Skeletal muscle satellite cell (primary cell): ENCODE results near the gene NT5C. TPM values are rescaled to one million over a fixed set of nuclear protein-coding genes. Genes with fewer than 3 reads are reported as not detected.
"Not testable (repeated sequence)": the region's sequence is repeated elsewhere in the genome, so short reads cannot be mapped to it uniquely, and the experiment has no call there.

ENCODE experiments used
- H3K27me3 ChIP-seq: 2 replicates; pipeline ENCODE4 v1.7.0; 2013; ENCODE audit warnings: low read length; ENCODE audit not compliant: control insufficient read depth, insufficient read depth
- H3K36me3 ChIP-seq: 2 replicates; pipeline ENCODE4 v1.7.0; 2013; ENCODE audit warnings: mild to moderate bottlenecking, control low read depth, low read length; ENCODE audit not compliant: insufficient read depth
- H3K4me1 ChIP-seq: 2 replicates; pipeline ENCODE4 v1.7.0; 2013; ENCODE audit warnings: low read length; ENCODE audit not compliant: control insufficient read depth, insufficient read depth
- H3K4me2 ChIP-seq: 2 replicates; pipeline ENCODE4 v1.7.0; 2013; ENCODE audit warnings: mild to moderate bottlenecking, low read length
- H3K4me3 ChIP-seq: 2 replicates; pipeline ENCODE4 v1.7.0; 2013; ENCODE audit warnings: low read length
- H3K9ac ChIP-seq: 2 replicates; pipeline ENCODE4 v1.7.0; 2013; ENCODE audit warnings: mild to moderate bottlenecking, low read depth, low read length, moderate library complexity
- H3K9me3 ChIP-seq: replicated peaks from 2 replicates; pipeline ENCODE4 v1.7.0; 2013; ENCODE audit warnings: mild to moderate bottlenecking, control low read depth, low read length
- total RNA-seq: library from RNA; depleted of rRNA; stranded (reverse); fragments of >200 nt; gene quantifications from 2 replicates; pipeline ENCODE4 v1.2.3, GENCODE V29; 2012; rRNA removed

The NT5C gene
- total RNA-seq, result 56.5 and 75.1 TPM in 2 replicates

DNA sequence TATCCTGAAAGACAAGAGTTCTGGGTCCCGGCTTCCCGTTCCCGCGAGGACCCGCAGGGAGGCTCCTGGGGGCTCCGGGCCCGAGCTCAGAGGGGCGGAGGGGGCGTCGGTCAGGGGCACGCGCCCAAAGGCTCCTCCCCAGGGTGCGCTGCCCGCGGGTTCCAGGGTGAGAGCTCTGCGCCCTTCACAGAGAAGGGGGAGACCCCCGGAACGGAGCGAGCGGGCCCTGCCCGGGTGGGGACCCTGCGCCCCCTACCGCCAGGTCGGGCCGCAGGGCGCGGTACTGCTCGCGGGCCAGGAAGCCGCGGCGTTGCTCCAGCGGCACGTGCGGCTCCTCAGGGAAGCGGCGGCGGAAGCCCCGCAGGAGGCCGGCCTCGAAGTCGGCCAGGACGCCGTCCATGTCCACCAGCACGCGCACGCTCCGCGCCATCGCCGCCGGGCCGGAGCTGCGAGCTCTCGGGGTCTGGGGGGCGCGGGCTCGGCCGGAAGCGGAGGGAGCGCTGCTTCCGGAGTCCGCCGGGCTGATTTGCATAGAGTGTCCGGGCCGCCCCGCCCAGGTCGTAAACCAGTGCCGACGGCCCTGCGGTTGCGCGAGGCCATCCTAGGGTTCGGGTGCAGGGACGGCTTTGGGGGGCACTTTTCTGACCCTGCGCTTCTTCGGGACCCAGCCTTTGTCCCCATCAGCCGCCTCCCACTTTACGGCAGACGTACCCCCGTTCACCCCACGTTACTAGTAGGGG, at the start of gene NT5C:
NT5C (minus strand) TSS at position 465 of the 740 bp plus-strand sequence; CDS start at position 430, 35 bp downstream.
- peaks cover 29% of the 10 kb centered on the region for H3K36me3 ChIP-seq
- H3K9ac ChIP-seq, result peak within 1 kb of the TSS; percentile 95
- peak within 1 kb of the TSS; percentile 94 for H3K4me3 ChIP-seq
- no peaks in the 10 kb centered on the region for H3K9me3 ChIP-seq
- peaks cover 5% of the 10 kb centered on the region for H3K4me1 ChIP-seq
- peak within 1 kb of the TSS; percentile 99 for H3K4me2 ChIP-seq
- H3K27me3 ChIP-seq, result no peaks in the 10 kb centered on the region

DNA sequence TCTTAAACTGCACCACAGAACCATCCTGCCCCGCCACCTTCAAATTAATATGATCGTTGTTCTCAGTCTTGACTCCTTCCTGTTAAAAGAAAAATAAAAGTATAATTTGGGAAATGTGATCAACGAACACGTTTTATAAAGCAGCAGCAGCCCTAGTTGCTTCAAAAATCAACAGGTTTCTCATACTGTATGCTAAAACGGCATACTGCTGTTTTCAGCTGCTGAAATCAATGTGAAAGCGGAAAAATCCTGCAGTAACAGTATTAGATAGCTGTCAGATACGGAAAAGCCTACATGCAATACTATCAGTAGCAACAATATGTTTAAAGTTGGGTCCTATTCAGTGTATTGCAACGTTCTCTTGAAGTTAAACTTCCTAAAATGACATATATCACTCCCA, 49.6 kb upstream of the NT5C start:
- Histone ChIP-seq H3K27me3 (no peaks in the 10 kb centered on the region), H3K4me3 (peak overlapping the region; percentile 98)

DNA sequence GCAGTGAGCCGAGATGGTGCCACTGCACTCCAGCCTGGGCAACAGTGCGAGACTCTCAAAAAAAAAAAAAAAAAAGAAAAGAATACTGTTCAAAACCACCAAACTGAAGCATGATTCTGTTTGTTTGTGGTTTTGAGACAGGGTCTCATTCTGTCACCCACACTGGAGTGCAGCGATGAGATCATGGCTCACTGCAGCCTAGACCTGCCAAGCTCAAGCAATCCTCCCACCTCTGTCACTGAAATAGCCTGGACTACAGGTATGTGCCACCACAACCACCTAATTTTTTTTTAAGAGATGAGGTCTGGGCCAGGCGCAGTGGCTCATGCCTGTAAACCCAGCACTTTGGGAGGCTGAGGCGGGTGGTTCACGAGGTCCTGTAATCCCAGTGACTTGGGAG, 46.9 kb upstream of the NT5C start:
- Histone ChIP-seq H3K9me3 (no peaks in the 10 kb centered on the region), H3K27me3 (no peaks in the 10 kb centered on the region), H3K4me3 (no peak overlapping the region), H3K4me1 (peaks cover 6% of the 10 kb centered on the region), H3K36me3 (peaks cover 34% of the 10 kb centered on the region), H3K9ac (no peak overlapping the region), H3K4me2 (no peak overlapping the region)

More for the DNA sequence above, 49.6 kb upstream of the NT5C start:
- H3K4me2 ChIP-seq, result peak overlapping the region; percentile 94
- H3K36me3 ChIP-seq, result peaks cover 22% of the 10 kb centered on the region
- H3K9ac ChIP-seq, result peak overlapping the region; percentile 100
- no peaks in the 10 kb centered on the region for H3K9me3 ChIP-seq
- H3K4me1 ChIP-seq, result peaks cover 6% of the 10 kb centered on the region

DNA sequence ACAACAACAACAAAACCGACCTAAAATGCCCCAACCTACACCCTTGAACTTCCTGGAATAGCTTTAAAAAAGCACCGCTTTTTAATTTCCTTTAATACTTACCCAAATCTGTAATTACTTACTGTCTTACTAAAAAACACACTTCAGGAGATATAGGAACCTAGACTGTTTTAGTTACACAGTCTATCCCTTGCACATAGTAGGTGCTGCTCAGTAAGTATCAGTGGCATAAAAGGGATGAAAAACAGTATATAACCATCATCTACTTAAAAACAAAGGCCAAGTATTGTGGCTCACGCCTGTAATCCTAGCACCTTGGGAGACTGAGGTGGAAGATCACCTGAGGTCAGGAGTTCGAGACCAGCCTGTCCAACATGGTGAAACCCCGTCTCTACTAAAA, 45.1 kb upstream of the NT5C start:
- no peak overlapping the region for H3K4me3 ChIP-seq
- H3K36me3 ChIP-seq, result peaks cover 48% of the 10 kb centered on the region
- H3K27me3 ChIP-seq, result no peaks in the 10 kb centered on the region
- H3K4me1 ChIP-seq, result peaks cover 2% of the 10 kb centered on the region
- H3K9ac ChIP-seq, result no peak overlapping the region
- H3K4me2 ChIP-seq, result no peak overlapping the region
- no peaks in the 10 kb centered on the region for H3K9me3 ChIP-seq

DNA sequence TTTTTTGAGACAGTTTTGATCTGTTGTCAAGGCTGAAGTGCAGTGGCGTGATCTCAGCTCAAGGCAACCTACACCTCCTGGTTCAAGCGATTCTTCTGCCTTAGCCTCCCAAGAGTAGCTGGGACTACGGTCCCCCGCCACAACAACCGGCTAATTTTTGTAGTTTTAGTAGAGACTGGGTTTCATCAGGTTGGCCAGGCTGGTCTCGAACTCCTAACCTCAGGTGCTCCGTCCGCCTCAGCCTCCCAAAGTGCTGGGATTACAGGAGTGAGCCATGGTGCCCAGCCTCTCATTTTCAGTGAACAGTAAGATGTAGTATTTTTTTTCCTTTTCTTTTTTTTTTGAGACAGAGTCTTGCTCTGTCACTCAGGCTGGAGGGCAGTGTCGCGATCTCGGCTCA, 43.5 kb upstream of the NT5C start:
- no peak overlapping the region for H3K4me3 ChIP-seq
- no peaks in the 10 kb centered on the region for H3K27me3 ChIP-seq
- H3K9me3 ChIP-seq, result no peaks in the 10 kb centered on the region
- H3K4me1 ChIP-seq, result peaks cover 2% of the 10 kb centered on the region
- peaks cover 53% of the 10 kb centered on the region for H3K36me3 ChIP-seq
- H3K4me2 ChIP-seq, result no peak overlapping the region
- H3K9ac ChIP-seq, result no peak overlapping the region

DNA sequence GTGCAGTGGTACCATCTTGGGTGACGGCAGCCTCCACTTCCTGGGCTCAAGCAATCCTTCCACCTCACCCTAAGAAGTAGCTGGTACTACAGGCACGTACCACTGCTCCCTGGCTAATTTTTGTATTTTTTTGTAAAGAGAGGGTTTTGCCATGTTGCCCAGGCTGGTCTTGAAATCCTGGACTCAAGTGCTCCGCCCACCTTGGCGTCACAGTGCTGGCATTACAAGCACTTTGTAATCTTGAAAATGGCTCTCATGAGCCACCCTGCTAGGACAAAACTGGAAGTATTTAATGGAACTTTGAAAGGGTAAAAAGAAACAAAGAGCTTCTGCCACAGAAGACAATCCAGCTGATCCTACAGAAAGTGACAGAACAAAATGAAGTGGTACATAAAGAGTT, 42.0 kb upstream of the NT5C start:
- Histone ChIP-seq H3K9me3 (no peaks in the 10 kb centered on the region), H3K4me2 (no peak overlapping the region), H3K4me1 (no peaks in the 10 kb centered on the region), H3K9ac (no peak overlapping the region), H3K4me3 (no peak overlapping the region), H3K27me3 (no peaks in the 10 kb centered on the region), H3K36me3 (peaks cover 44% of the 10 kb centered on the region)

DNA sequence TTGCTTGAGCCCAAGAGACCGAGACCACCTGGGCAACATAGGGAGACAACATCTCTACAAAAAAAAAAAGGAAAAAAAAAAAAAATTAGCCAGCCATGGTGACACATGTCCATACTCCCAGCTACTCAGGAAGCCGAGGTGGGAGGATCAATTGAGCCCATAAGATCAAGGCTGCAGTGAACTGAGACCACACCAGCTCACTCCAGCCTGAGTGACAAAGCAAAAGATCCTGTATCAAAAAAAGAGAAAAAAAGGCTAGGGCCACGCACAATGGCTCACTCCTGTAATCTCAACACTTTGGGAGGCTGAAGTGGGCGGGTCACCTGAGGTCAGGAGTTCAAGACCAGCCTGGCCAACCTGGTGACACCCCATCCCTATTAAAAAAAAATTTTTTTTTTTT, 37.5 kb upstream of the NT5C start:
- no peaks in the 10 kb centered on the region for H3K9me3 ChIP-seq
- H3K36me3 ChIP-seq, result peaks cover 46% of the 10 kb centered on the region
- no peak overlapping the region for H3K4me2 ChIP-seq
- H3K4me1 ChIP-seq, result no peaks in the 10 kb centered on the region
- no peaks in the 10 kb centered on the region for H3K27me3 ChIP-seq
- no peak overlapping the region for H3K4me3 ChIP-seq
- H3K9ac ChIP-seq, result no peak overlapping the region

DNA sequence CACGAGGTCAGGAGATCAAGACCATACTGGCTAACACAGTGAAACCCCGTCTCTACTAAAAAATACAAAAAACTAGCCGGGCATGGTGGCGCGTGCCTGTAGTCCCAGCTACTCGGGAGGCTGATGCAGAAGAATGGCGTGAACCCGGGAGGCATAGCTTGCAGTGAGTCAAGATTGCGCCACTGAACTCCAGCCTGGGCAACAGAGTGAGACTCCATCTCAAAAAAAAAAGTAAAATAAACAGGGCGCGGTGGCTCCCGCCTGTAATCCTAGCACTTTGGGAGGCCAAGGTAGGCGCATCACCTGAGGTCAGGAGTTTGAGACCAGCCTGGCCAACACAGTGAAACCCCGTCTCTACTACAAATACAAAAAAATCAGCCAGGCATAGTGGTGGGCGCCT, 33.1 kb upstream of the NT5C start:
- not testable (repeated sequence) for H3K4me2 ChIP-seq, H3K27me3 ChIP-seq, H3K4me3 ChIP-seq, H3K9me3 ChIP-seq, H3K4me1 ChIP-seq, H3K9ac ChIP-seq
- peaks cover 25% of the 10 kb centered on the region for H3K36me3 ChIP-seq

DNA sequence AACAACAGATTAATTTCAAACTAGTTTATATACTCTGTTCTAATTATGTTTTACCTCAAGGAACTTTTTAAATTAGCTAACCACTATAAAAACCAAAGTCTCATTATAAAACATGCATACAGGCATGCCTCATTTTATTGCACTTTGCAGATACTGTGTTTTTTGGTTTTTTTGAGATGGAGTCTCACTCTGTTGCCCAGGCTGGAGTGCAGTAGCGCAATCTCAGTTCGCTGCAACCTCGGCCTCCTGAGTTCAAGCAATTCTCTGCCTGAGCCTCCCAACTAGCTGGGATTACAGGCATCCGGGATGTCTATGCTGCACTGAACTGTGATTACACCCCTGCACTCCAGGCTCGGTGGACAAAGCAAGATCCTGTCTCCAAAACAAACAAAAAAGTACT, 31.5 kb upstream of the NT5C start:
- H3K36me3 ChIP-seq, result peaks cover 25% of the 10 kb centered on the region
- H3K4me3 ChIP-seq, result no peak overlapping the region
- H3K4me1 ChIP-seq, result peaks cover 12% of the 10 kb centered on the region
- no peaks in the 10 kb centered on the region for H3K9me3 ChIP-seq
- H3K4me2 ChIP-seq, result no peak overlapping the region
- no peak overlapping the region for H3K9ac ChIP-seq
- no peaks in the 10 kb centered on the region for H3K27me3 ChIP-seq

DNA sequence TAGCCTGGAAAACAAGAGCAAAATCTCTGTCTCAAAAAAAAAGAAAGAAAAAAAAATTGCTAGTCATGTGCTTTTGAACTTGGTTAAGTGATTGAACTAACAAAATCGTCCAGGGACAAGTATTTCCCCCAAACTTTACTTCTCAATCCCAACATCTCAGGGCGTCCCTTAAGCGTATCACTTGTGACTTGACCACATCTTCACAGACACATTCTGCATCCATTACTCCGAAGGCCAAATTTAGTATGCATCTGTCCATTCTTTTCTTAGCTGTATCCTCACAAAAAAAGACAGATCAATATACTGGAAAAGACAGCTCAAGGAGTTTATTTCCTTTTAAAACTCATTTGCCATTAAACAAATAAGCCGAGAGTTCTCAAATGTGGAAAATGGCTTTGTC, 28.7 kb upstream of the NT5C start:
- H3K9ac ChIP-seq, result no peak overlapping the region
- H3K4me3 ChIP-seq, result no peak overlapping the region
- no peak overlapping the region for H3K4me2 ChIP-seq
- no peaks in the 10 kb centered on the region for H3K27me3 ChIP-seq
- H3K36me3 ChIP-seq, result peaks cover 7% of the 10 kb centered on the region
- peaks cover 14% of the 10 kb centered on the region for H3K4me1 ChIP-seq
- no peaks in the 10 kb centered on the region for H3K9me3 ChIP-seq

DNA sequence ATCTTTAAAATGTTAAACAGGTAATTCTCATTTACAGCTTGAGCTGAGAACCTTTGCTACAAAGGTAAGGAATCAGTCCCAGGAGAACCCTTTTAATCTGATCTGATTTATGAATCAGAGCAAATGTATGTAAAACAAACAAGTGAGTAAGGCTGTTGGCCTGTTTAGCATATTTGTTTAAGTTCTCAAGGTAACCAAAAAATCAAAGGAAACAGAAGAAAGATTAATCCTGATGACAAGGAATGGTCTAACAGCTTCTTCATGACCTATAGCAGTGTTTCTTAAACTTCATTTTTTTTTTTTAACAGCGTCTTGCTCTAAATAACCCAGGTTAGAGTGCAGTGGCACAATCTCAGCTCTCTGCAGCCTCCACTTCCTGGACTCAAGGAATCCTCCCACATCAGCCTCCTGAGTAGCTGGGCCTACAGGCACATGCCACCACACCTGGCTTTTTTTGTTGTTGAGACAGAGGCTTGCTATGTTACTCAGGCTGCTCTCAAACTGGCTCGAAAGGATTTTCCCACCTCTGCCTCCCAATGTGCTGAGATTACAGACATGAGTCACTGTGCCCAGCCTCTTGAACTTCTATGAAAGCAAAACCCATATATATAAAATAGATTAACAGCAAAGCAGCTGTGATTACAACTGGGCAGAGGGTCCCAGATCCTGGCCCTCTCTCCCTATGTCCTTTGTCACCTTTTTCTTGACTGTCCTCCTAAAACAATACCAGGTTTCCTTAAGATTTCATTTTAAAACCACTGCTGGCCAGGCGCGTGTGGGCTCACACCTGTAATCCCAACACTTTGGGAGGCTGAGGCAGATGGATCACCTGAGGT, 27.9 kb upstream of the NT5C start:
- H3K4me2 ChIP-seq, result no peak overlapping the region

More for the DNA sequence above, 27.9 kb upstream of the NT5C start:
- H3K9me3 ChIP-seq, result no peaks in the 10 kb centered on the region
- peaks cover 7% of the 10 kb centered on the region for H3K36me3 ChIP-seq
- H3K4me3 ChIP-seq, result no peak overlapping the region
- no peak overlapping the region for H3K9ac ChIP-seq
- H3K27me3 ChIP-seq, result no peaks in the 10 kb centered on the region
- H3K4me1 ChIP-seq, result peaks cover 20% of the 10 kb centered on the region
